ENCODE measurements around the gene ENPEP. TPM values are rescaled to one million over a fixed set of nuclear protein-coding genes. Genes with fewer than 3 reads are reported as not detected.

The ENPEP gene
- total and polyA plus RNA-seq, 7 donors = 0.23 to 2.2 (median 0.99) TPM

GRCh38 chr4:110442788-110443187 lies 33.2 kb upstream of the ENPEP start:
- Histone ChIP-seq H3K4me1 (no peaks in the 10 kb centered on the region), H3K9me3 (no peaks in the 10 kb centered on the region), H3K27me3 (no peaks in the 10 kb centered on the region), H3K4me3 (no peak overlapping the region), H3K36me3 (no peaks in the 10 kb centered on the region), H3K27ac (no peak overlapping the region)
- intact Hi-C loops (cut with DNase I) = no loop called here
- no peak for TF ChIP-seq POLR2A (IDR thresholded peaks at IDR 0.05)
- no peak for TF ChIP-seq CTCF (IDR thresholded peaks at IDR 0.05)
- TF ChIP-seq POLR2AphosphoS5 (IDR thresholded peaks at IDR 0.05) = no peak
- TF ChIP-seq EP300 (IDR thresholded peaks at IDR 0.05) = no peak
- no peak for DNase-seq
- 30 to 79% methylated on average over 2 of the region's 2 CpGs for WGBS, 2 donors

- Histone ChIP-seq H3K4me1 (no peaks in the 10 kb centered on the region), H3K36me3 (no peaks in the 10 kb centered on the region), H3K27ac (no peak overlapping the region), H3K27me3 (no peaks in the 10 kb centered on the region), H3K9me3 (no peaks in the 10 kb centered on the region), H3K4me3 (no peak overlapping the region)
- 22 to 63% methylated on average over 2 of the region's 2 CpGs for WGBS, 2 donors
- DNase-seq = no peak
- intact Hi-C loops (cut with DNase I) = no loop called here
- no peak for TF ChIP-seq POLR2AphosphoS5 (IDR thresholded peaks at IDR 0.05)
- TF ChIP-seq EP300 (IDR thresholded peaks at IDR 0.05) = no peak
- no peak for TF ChIP-seq CTCF (IDR thresholded peaks at IDR 0.05)
- no peak for TF ChIP-seq POLR2A (IDR thresholded peaks at IDR 0.05)
Observed at GRCh38 chr4:110449947-110450346, 26.0 kb upstream of the ENPEP start.

GRCh38 chr4:110452546-110452945 lies 23.4 kb upstream of the ENPEP start:
- Histone ChIP-seq H3K27me3 (no peaks in the 10 kb centered on the region), H3K9me3 (no peaks in the 10 kb centered on the region), H3K27ac (no peak overlapping the region), H3K36me3 (no peaks in the 10 kb centered on the region), H3K4me1 (no peaks in the 10 kb centered on the region), H3K4me3 (no peak overlapping the region)
- no peak for TF ChIP-seq EP300 (IDR thresholded peaks at IDR 0.05)
- 79 to 93% methylated on average over 2 of the region's 2 CpGs for WGBS, 2 donors
- DNase-seq = no peak
- intact Hi-C loops (cut with DNase I) = no loop called here

GRCh38 chr4:110454441-110454840 lies 21.5 kb upstream of the ENPEP start:
- Histone ChIP-seq H3K36me3 (no peaks in the 10 kb centered on the region), H3K27ac (no peak overlapping the region), H3K9me3 (no peaks in the 10 kb centered on the region), H3K4me1 (no peaks in the 10 kb centered on the region), H3K27me3 (no peaks in the 10 kb centered on the region), H3K4me3 (no peak overlapping the region)
- no peak for DNase-seq
- WGBS, 2 donors = 25 to 44% methylated on average over 2 of the region's 2 CpGs
- intact Hi-C loops (cut with DNase I) = no loop called here
- TF ChIP-seq POLR2AphosphoS5 (IDR thresholded peaks at IDR 0.05) (no peak), POLR2A (IDR thresholded peaks at IDR 0.05) (no peak), CTCF (IDR thresholded peaks at IDR 0.05) (no peak), EP300 (IDR thresholded peaks at IDR 0.05) (no peak)

- Histone ChIP-seq H3K9me3 (no peaks in the 10 kb centered on the region), H3K4me3 (no peak overlapping the region), H3K27ac (no peak overlapping the region), H3K36me3 (no peaks in the 10 kb centered on the region), H3K27me3 (no peaks in the 10 kb centered on the region), H3K4me1 (no peaks in the 10 kb centered on the region)
- TF ChIP-seq POLR2A (IDR thresholded peaks at IDR 0.05) (no peak), POLR2AphosphoS5 (IDR thresholded peaks at IDR 0.05) (no peak), EP300 (IDR thresholded peaks at IDR 0.05) (no peak), CTCF (IDR thresholded peaks at IDR 0.05) (no peak)
- intact Hi-C loops (cut with DNase I) = no loop called here
- WGBS, 2 donors = 16 to 61% methylated on average over 4 of the region's 4 CpGs
- DNase-seq = no peak
Observed at GRCh38 chr4:110458494-110459266, 17.3 kb upstream of the ENPEP start.
